Upper lobe of left lung (tissue), 4 donors: Measurements from ENCODE around the gene FGF14.

ENCODE experiments used
- CTCF ChIP-seq, 6 experiments: fragments of 450-650 bp in 4 of 6; fragments of 200-600 bp in 2 of 6; sonication (generic) in 2 of 6; IDR thresholded peaks; one replicate each; pipeline ENCODE4 v1.5.1; 2016 to 2019; ENCODE audit warnings: antibody characterized with exemption in 6 of 6
- POLR2A ChIP-seq, 4 donors: fragments of 450-650 bp; IDR thresholded peaks; one replicate each; pipeline ENCODE4 v1.5.1; 2016 to 2017; ENCODE audit warnings: antibody characterized with exemption in 4 of 4, mild to moderate bottlenecking in 2 of 4
- POLR2AphosphoS5 ChIP-seq, 2 donors: sonication (generic); formaldehyde crosslinking; IDR thresholded peaks; one replicate each; pipeline ENCODE4 v1.5.1; 2017; ENCODE audit warnings: antibody characterized with exemption in 2 of 2

DNA sequence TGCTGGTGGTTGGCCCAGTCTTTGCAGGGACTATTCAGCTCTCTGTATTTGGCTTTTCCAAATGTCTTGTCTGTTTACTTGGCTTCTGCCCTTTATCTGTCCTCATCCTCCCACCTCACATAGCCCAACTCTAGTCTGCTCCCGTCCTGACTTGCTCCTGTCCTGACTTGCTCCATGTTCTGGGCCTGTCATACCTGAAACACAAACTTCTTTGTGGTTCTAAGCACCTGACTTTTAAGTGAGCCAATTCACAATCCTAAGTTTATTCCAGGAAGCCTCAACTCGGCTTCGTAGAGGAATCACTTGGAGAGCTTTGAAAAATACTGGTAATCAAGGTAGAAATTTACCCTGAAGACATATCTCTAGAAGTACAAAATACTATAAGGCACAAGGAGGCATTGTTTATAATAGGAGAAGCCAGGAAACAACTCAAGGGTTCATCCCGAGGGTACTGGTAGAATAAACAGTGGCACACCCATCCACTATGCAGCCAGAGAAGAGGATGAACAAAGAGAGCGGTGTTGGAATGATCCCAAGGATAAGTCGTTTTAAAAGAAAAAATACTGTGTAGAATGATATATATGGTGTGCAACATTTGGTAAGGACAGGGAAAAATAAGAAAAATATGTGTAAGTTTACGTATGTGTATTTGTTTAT, 284.5 kb downstream of the FGF14 start:
- TF ChIP-seq CTCF (IDR thresholded peaks at IDR 0.05), result no peak
- TF ChIP-seq POLR2AphosphoS5 (IDR thresholded peaks at IDR 0.05), result no peak
- no peak for TF ChIP-seq POLR2A (IDR thresholded peaks at IDR 0.05)
